Mesodermal cell (in vitro differentiated cells): ENCODE data around the gene TMC6.
"Not testable (repeated sequence)": the region's sequence is repeated elsewhere in the genome, so short reads cannot be mapped to it uniquely, and the experiment has no call there.

Experiments used
- H3K27ac ChIP-seq: 2 replicates; pipeline ENCODE4 v1.7.0; 2013; ENCODE audit warnings: mild to moderate bottlenecking, low read depth, low read length, moderate library complexity; ENCODE audit not compliant: severe bottlenecking
- H3K36me3 ChIP-seq: 2 replicates; pipeline ENCODE4 v1.7.1; 2013; ENCODE audit warnings: mild to moderate bottlenecking, low read length, moderate library complexity; ENCODE audit not compliant: control insufficient read depth, insufficient read depth
- H3K4me1 ChIP-seq: one replicate; pipeline ENCODE4 v1.7.1; 2013; ENCODE audit warnings: mild to moderate bottlenecking, low read length; ENCODE audit not compliant: insufficient read depth, control insufficient read depth, poor library complexity, severe bottlenecking
- H3K4me3 ChIP-seq: 2 replicates; pipeline ENCODE4 v1.7.0; 2013; ENCODE audit warnings: low read length, control low read depth, mild to moderate bottlenecking; ENCODE audit not compliant: insufficient read depth, poor library complexity, severe bottlenecking; ENCODE audit errors: extremely low read depth
- H3K9me3 ChIP-seq: 2 replicates; pipeline ENCODE4 v1.7.1; 2013; ENCODE audit warnings: mild to moderate bottlenecking, low read length, moderate library complexity; ENCODE audit not compliant: control insufficient read depth
- whole genome bisulfite sequencing, 2 experiments: methylation state at CpG; one replicate each; pipeline ENCODE4 v1.1.5; 2013; ENCODE audit warnings: missing lambda C conversion rate in 2 of 2; ENCODE audit not compliant: insufficient coverage in 2 of 2; 5-methylcytosine and 5-hydroxymethylcytosine counted together

The TMC6 gene

DNA sequence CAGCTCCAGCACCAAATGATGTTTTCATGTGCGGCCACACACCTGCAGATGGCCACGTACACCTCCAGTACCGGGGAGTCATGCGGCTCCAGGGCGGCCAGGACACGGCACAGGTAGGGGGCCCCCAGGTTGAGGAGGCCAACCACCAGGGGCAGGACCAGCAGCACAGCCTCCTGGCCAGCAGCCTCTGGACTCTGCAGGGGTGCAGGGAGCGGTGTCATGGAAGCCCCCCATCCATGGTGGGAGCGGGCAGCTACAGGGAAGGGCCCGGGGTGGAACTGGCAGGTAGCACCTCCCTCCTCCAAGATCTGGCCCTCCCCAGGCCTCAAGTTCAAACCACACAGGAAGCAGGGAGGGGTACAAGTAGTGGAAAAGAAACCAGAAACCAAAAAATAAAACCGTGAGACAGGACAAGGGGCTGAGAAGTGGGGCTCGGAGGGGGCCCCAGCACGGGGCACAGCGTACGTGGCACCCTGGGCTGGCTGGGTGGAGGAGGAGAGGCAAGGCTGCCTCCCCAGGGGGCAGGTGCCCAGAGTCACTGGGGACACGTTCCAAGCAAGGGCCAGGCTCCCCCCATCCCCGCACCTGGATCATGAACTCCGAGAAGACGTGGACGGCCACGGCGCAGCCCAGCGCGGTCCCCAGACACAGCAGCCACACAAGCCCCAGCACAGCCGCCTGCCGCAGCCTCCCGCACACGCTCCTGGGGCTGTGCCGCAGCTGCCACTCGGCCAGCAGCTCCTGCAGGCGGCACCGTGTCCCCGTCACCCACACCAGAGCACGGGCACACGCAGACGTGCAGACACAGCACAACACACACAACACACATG, 7.4 kb downstream of the TMC6 start:
- 92 to 94% methylated on average over 26 to 27 of the region's 35 CpGs for WGBS, 2 experiments
- Histone ChIP-seq H3K36me3 (peaks cover 84% of the 10 kb centered on the region), H3K4me1 (peaks cover 13% of the 10 kb centered on the region), H3K27ac (no peak overlapping the region), H3K9me3 (no peaks in the 10 kb centered on the region), H3K4me3 (no peak overlapping the region)

DNA sequence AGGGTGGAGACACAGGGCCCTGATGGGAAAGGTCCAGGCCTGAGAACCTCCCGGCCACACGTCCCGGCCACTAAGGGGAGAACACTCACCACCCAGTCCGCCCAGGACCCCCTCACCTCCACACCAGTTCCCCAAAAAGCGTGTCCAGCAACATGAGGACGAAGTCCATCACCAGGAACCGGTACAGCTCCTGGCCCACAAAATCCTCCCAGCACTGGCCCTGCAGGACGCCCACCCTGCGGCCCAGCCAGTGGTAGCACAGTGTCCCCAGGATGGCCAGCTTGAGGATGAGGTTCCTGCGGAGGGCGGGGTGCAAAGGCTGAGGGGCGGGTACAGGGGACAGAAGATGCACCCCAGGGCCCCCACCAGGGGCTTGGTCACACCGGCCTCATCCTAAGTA, 8.0 kb downstream of the TMC6 start:
- peaks cover 7% of the 10 kb centered on the region for H3K4me1 ChIP-seq
- H3K36me3 ChIP-seq, result peaks cover 82% of the 10 kb centered on the region
- no peak overlapping the region for H3K4me3 ChIP-seq
- H3K27ac ChIP-seq, result no peak overlapping the region
- no peaks in the 10 kb centered on the region for H3K9me3 ChIP-seq
- WGBS, 2 experiments, result 97% methylated on average over 12 to 13 of the region's 13 CpGs

DNA sequence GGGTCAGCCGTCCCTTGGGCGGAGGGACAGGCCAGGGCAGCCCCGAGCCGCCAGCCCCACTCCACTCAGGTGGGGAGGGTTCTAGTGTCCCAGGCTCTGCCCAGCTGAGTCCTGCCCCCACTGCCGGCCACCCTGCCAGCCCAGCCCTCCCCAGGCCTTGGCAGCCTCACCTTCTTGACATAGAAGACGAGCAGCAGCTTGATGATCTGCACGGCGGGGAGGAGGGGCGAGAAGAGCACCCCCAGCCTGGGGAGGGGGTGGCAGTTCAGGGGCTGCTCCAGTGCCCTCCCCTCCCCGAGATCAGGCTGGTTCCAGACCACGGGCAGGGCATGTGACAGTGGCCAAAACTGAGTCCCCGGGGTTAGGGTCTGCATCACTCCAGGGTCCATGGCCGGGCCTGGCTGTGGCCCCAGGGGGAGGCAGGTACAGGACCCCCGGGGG, 9.7 kb downstream of the TMC6 start:
- H3K36me3 ChIP-seq, result peaks cover 79% of the 10 kb centered on the region
- H3K9me3 ChIP-seq, result no peaks in the 10 kb centered on the region
- H3K27ac ChIP-seq, result no peak overlapping the region
- no peak overlapping the region for H3K4me3 ChIP-seq
- WGBS, 2 experiments, result 91 to 92% methylated on average over 9 to 14 of the region's 14 CpGs
- H3K4me1 ChIP-seq, result no peaks in the 10 kb centered on the region

DNA sequence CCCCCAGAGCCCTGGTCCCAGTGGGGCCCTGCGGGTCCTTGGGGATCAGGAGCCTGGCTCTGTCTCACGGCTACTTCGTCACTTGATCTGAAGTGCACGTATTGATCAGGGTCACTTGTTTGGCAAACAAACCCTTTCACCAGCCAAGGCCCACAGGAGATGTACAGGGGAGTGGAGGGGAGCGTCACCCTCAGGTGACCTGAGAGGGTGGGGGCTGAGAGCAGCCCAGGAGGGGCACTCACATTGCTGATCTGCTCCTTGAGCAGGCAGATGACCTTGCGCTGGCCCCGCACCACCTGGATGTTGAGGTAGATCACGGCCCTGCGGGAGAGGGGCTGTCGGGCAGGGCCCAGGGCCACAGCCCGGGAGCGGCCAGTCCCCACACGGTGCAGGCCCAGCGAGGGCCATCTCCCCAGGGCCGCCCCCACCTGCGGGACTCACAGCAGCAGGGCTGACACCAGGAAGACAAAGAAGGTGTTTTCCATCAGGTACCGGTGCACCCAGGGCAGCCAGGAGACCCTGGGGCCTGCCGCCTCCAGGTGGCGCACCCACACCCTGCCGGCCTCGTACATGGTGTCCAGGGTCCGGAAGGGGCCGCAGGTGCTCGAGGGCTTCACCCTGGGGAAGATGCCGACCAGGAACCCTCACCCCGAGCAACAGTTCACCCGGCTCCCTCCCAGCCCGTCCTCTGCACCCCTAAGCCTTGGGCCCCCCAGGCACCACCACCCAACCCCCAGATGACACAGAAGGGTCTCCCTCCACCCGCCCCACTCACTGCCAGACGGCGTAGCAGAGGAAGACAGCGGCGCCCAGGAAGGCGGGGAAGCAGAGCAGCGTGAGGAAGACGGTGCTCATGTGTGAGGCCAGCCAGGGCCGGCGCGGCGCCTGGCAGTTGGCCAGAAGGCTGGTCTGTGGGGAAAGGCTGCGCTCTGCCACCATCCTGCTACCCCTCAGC, 11.3 kb downstream of the TMC6 start:
- Histone ChIP-seq H3K4me3 (no peak overlapping the region), H3K36me3 (peaks cover 80% of the 10 kb centered on the region), H3K9me3 (no peaks in the 10 kb centered on the region), H3K4me1 (no peaks in the 10 kb centered on the region), H3K27ac (no peak overlapping the region)
- 89 to 93% methylated on average over 31 to 34 of the region's 41 CpGs for WGBS, 2 experiments

DNA sequence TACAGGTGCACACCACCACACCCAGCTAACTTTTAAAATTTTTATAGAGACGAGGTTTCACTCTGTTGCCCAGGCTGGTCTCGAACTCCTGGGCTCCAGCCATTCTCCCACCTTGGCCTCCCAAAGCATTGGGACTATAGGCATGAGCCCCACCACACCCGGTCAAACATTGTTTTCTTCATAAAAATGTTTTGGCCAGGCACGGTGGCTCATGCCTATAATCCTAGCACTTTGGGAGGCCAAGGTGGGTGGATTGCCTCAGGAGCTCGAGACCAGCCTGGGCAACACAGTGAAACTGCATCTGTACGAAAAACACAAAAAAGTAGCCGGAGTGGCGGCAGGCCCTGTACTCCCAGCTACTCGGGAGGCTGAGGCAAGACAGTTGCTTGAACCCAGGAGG, 12.1 kb downstream of the TMC6 start:
- H3K27ac ChIP-seq, result no peak overlapping the region
- H3K4me1 ChIP-seq, result no peaks in the 10 kb centered on the region
- H3K36me3 ChIP-seq, result peaks cover 82% of the 10 kb centered on the region
- 96 to 99% methylated on average over 9 of the region's 9 CpGs for WGBS, 2 experiments
- no peak overlapping the region for H3K4me3 ChIP-seq
- H3K9me3 ChIP-seq, result no peaks in the 10 kb centered on the region

DNA sequence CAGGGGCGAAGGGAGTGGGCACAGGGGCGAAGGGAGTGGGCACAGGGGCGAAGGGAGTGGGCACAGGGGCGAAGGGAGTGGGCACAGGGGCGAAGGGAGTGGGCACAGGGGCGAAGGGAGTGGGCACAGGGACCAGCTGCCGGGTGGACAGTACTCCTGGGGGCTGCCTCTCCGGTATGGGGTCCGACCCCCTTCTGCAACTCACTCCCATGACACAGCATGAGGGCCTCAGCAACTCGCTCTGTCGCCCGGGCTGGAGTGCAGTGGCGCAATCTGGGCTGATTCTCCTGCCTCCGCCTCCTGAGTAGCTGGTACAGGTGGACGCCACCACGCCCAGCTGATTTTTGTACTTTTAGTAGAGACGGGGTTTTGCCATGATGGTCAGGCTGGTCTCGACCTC, 12.8 kb downstream of the TMC6 start:
- H3K4me3 ChIP-seq, H3K4me1 ChIP-seq, H3K9me3 ChIP-seq, H3K27ac ChIP-seq: not testable (repeated sequence)
- WGBS, 2 experiments, result 92 to 98% methylated on average over 12 to 14 of the region's 18 CpGs
- H3K36me3 ChIP-seq, result peaks cover 85% of the 10 kb centered on the region

DNA sequence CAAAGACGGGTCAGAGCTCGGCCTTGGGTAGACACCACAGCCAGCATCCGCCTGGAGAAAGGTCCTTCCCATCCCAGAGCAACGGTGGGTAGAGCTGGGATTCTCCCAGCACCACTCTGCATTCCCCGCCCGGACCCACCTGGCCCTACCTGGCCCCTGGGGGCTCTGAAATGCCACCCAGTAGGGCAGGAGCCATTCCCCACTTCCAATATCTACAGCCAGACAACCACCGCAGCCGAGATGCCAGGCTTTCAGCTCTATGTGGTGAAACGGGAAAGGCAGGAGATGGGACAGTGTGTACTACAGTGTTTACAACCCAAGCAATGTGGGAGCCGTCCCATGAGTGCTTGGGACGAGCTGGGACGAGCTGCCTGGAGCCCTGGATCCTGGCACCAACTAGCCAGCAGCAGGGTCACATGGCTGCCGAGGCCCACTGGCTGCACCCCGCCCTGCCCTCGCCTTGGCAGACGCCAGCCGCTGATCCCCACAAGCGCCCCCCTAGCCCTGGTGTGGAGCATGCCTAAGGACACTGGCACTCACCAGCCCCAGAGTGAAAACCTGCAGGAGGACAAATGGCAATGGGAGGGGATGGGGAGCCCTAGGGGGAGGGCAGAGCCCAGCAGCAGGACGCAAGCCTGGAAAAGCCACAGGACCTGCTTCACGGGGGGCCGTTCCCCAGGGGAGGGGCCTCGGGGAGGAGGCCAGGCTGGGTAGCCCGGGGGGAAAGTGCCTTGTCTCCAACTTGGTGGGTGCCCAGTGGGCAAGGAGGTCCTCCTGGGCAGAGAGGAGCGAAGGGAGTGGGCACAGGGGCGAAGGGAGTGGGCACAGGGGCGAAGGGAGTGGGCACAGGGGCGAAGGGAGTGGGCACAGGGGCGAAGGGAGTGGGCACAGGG, 13.5 kb downstream of the TMC6 start:
- Histone ChIP-seq H3K4me3 (no peak overlapping the region), H3K9me3 (no peaks in the 10 kb centered on the region), H3K4me1 (no peaks in the 10 kb centered on the region), H3K27ac (no peak overlapping the region), H3K36me3 (peaks cover 85% of the 10 kb centered on the region)
- WGBS, 2 experiments, result 93 to 99% methylated on average over 17 to 22 of the region's 28 CpGs

DNA sequence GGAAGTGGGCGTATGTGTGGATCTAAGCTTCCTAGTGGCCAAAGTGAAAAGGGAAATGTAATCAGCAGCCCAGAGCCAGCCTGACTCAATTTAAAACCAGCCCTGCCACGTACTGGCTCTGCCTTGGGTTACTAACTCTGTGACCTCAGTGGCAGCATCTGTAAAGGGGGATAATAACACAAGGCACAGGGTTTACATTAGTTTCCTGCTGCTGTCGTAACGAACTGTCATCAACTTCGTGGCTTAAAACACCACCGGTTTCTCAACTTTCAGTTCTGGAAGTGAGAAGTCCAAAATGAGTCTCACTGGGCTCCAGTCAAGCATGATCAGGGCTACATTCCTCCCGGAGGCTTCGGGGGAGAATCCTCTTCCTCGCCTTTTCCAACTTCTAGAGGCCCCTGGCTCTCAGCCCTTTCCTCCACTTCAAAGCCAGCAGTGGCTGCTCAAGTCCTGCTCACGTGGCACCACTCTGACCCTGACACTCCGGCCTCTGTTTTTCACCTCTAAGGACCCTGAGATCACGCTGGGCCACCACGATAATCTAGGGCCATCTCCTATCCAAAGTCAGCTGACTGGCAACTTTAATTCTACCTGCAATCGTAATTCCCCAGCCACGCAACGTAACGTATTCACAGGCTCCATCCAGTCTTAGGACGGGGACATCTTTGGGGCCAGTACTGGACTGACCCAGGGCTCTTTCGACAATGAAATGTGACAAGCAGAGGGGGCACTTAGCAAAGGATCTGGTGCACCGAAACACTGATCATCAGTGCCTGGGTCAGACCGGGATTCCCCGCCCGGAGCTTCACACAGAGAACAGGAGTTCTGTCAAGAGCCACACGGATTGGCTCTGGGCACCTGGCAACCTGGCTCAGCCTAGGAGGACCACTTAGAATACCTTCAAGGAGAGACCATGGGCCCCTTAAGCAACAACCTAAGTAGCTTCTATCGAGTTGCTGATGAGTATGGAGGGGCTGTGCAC, 14.5 kb downstream of the TMC6 start:
- H3K9me3 ChIP-seq, result no peaks in the 10 kb centered on the region
- no peaks in the 10 kb centered on the region for H3K4me1 ChIP-seq
- WGBS, 2 experiments, result 95 to 98% methylated on average over 25 of the region's 25 CpGs
- H3K36me3 ChIP-seq, result peaks cover 84% of the 10 kb centered on the region
- no peak overlapping the region for H3K4me3 ChIP-seq
- no peak overlapping the region for H3K27ac ChIP-seq

DNA sequence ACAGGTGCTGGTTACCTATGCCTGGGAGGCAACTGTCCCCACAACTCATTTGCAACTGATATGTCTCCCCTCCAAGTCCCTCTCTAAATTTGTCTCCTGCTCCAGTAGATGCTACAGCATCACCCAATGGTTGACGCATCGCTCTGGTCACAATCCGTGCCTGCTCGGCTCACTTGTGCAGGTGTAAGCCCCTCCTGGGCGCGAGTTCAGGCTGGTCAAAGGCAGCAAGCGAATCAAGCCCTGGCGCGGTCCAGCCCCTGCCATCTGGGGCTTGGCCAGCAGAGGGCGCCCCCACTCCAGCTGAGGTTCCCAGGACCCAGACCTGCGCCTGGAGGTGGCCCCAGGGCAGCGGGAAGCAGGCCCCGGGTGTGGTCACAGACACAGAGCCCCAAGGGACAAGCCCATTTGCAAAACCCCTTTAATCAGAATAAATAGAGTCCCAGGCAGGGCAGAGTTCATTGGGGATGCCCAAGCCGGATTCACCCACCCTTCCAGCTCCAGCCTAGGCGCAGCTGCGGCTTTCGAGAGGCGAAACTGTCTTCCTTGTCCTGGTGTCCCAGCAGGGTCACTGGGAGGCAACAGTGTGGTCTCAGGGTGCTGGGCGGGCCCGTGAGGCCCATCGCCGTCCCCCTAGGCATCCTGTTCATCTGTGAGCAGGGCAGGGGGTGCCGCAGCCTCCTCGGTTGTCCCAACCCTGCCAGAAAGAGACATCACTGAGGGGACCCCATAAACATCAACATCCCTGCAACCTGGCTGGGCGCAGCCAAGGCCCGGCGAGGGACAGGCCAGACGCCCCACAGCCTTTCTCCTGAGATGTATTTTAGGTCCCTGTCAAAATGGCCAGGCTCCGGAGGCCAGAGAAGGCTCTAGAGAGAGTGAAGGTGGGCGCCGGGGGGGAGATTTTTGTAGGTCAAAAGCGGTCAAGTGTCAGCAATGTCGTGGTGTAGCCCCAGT, 15.8 kb downstream of the TMC6 start:
- Histone ChIP-seq H3K4me3 (no peak overlapping the region), H3K4me1 (no peaks in the 10 kb centered on the region), H3K9me3 (no peaks in the 10 kb centered on the region), H3K36me3 (peaks cover 88% of the 10 kb centered on the region), H3K27ac (no peak overlapping the region)
- 71 to 77% methylated on average over 27 of the region's 33 CpGs for WGBS, 2 experiments
